ENCODE measurements around the gene DYNC2LI1.

Gene DYNC2LI1

DNA sequence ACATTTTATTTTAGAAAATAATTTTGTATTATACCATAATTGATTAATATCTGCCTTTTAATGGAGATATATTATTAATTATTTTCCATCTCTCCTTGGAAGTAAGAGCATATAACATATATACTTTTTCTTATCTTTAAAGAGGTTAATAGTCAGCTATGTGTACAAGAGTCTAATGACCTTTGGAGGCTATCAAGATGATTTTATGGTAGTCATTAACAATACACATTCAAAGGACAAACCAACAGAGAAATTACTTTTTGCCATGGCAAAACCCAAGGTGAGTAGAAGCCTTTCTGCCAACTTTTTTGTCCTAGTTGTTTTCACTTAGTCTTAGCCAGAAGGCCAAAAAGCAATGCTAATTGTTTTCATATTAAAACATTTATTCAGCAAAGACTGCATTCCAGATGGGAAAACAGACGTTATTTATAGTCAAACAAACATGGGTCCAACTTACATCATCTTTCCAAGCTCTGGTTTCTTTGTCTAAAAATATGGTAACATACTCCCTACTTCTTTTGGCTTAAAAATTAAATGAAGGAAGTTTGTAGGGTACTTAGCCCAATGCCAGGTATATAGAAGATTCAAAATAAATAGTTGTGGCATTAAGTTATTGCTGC, 9.6 kb upstream of the DYNC2LI1 start:
- no peak for DNase-seq

DNA sequence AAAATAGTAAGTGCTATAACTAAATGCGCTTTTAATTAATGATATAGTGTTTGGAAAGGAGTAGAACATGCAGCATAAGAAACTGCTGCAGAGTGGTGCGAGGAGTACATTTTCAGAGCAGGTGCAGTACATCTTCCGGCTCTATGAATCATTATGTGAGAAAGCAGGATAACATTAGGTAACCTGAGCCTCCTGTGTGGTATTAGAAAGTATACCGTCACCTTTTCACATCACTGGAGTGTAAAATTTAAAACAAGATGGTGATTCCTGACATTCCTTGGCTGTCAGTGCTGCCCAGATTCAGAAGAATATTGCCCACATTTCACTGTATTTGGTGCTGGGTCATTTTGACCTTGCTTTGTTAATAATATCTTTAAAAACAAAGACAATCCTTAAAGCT, 7.8 kb upstream of the DYNC2LI1 start:
- no peak for DNase-seq

DNA sequence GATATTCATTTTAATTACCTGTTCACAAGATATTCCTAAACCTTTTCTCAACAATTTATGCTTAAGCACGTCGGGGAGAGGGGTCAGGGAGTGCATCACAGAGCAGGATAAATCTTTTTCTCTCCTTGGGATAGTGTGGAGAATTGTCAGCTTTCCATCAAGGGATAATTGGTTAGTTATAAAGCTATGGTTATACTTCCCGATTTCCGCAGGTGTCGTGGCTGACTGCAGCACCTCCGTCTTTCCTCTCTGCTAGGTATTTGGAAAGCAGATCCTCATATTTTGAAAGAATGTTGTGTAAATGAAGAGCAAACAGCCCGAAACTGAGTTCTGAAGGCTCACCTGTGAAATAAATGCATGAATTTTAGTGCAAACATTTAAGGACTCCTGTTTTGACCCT, 778 bp downstream of the DYNC2LI1 start:
- DNase-seq: no peak

DNA sequence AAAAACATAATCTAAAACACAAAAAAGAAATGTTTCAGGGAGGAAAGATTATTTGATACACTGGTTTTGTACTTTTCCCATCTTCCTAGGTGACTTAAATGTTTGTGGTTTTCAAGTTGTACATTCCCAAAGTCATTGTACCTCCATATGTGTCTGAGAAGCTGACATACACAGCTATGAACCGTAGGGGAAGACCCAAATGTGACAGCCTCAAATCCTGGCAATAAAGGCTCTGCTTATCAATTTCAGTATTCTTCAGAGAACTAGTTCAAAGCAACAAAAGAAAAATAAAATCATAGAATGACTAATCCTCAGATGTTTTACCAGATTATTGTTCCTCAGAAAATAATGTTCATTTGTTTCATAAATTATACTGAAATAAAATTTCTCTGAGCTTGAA, 2.5 kb downstream of the DYNC2LI1 start:
- no peak for DNase-seq

DNA sequence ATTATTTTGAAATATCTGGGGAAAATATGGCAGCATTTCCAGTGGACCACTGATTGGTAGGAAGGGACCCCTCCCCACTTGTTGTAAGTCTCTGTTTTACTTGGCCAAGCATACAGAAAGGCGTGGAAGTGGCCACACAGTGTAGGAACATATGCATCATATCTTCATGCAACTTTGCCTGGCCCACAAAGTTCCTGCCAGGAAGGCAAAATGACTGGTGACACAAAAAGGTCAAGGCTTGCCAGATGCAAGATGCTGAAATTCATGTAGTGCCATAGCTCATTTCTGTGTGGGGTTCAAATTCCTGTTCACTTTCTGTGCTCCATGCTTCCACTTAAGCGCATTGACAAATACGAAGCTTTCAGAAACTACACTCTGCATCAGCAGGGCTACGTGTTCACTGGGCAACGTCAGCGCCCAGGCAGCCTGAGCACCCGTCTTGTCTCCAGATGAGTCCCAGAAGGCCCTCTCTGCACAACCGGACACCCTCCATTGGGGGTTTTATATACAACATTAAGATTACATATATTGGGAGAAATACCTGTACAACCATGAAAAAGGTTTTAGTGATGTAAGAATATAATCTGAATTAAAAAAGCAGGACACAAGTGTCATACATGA, 3.6 kb downstream of the DYNC2LI1 start:
- no peak for DNase-seq

DNA sequence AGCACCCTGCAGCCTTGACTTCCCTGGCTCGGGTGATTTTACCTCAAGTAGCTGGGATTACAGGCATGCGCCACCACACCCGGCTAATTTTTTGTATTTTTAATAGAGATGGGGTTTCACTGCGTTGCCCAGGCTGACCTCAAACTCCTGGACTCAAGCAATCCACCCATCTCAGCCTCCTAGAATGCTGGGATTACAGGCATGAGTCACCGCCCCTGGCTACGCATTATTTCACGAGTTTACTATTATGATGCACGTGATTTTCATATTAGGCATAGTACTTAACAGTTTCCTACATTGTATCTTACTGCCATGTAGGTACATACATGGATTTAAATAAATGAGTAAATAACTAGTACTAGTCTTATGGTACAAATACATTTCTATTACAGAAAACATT, 4.4 kb downstream of the DYNC2LI1 start:
- DNase-seq: no peak

DNA sequence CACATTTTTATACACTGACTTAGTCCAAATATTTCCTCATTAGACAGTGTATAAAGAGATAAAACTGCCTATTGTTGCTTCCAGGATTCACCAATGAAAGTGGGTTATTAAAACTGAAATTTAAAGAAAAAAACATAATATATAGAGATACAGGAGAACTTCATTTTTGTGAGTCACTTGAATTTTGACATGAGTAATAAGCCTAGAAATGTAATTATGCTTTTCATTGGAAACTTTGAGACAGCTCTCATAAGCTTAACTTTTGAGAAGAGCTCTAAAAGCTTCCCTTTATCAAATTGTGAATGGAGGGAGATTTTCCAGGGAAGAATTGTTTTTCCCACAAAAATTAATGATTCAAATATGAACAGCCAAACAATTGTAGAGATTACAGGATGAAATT, 14.1 kb downstream of the DYNC2LI1 start:
- DNase-seq: no peak

DNA sequence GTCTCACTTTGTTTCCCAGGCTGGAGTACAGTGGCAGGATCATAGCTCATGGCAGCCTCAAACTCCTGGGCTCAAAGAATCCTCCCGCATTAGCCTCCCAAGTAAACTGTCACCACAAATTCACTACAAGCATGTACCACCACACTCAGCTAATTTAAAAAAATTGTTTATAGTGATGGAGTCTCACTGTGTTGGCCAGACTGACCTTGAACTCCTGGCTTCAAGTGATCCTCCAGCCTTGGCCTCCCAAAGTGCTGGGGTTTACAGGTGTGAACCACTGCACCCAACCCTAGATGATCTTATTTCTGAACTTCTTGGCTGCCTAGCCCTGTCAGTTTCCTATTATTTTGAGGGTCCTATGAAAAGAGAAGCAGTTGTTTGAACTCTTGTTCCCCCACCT, 14.8 kb downstream of the DYNC2LI1 start:
- DNase-seq: no peak

DNA sequence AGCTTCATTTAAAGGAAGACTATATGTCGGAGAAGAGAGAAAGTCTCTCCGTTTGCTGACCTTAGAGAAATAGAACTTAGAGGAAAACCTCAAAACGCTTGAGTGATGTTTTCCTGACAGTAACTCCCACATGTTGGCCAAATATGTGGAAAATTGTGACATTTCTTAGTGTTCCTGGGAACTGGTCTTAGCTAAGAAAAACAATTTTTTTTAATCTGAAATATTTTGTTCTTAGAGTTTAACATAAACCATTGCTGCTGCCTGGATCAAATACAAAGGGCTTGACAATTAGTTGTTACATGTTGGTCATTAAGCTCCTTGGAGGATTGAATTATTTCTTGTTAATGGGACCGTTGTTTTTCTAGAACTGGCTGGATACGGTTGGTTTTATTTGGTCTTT, 16.3 kb downstream of the DYNC2LI1 start:
- no peak for DNase-seq

DNA sequence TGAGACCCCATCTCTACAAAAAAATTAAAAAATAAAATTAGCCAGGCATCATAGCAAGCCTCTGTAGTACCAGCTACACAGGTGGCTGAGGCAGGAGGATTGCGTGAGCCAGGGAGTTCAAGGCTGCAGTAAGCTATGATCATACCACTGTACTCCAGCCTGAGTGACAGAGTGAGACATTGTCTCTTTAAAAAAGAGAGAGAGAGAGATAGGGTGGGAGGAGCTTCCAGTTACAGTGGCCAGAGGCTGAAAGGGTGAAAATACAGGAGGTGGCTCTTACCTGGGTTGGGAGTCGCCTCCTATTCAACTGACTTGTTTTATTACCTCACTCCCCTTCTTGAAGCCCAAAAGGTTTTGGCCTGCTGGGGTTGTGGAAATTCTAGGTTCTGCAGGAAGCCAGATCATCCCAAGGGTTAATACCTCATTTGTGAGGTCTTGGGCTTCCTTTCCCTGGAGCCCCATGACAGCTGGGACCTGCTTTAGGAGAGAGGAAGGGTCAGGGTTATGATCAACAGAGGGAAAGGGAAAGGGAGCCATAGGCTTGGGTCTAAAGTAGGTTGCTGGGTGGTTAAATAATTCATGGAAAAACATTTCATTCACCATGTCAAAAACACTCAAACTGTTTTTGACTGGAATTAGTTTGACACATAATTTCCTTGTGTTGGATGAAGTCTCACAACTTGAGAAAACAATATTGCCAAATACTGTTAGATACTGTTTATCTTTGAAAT, 17.4 kb downstream of the DYNC2LI1 start:
- DNase-seq: no peak

DNA sequence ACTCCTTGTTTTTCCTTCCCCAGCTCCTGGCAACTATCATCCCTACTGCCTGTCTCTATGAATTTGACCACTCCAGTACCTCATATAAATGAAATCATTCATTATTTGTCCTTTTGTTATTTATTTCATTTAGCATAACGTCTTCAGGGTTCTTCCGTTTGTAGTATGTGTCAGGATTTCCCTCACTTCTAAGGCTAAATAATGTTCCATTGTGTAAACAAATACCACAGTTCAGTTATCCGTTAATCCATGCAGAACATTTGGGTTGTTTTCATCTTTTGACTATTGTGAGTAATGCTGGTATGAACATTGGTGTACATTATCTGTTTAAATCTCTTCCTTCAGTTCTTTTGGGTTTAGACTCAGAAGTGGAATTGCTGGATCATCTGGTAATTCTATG, 18.8 kb downstream of the DYNC2LI1 start:
- DNase-seq: no peak

DNA sequence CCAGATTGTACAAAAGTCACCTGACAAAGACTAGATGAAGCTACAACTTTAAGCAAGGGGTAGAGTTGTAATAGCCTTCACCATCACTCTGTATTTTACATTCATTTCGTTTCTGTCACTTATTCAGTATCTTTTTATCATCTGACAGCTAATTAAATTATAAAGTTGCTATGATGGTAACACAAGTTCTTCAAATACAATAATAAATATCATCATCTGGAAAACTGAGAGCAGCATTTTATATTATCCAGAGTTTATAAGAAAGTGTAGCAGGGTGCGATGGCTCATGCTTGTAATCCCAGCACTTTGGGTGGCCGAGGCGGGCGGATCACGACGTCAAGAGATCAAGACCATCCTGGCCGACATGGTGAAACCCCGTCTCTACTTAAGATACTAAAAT, 21.1 kb downstream of the DYNC2LI1 start:
- DNase-seq: no peak

DNA sequence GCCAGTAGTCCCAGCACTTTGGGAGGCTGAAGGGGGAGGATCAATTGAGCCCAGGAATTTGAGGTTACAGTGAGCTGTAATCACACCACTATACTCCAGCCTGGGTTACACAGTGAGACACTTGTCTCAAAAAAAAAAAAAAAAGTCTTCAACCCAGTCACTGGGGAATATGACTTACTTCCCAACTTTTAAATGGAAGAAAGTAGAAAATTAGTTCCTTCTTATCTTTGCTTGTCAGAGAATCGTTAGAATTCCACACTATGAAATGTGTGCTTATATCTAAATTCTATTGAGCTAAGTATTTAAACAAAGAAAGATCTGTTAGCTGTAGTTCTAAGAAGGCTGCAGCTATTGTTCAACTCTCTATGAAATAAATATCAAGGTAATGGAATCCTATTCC, 22.4 kb downstream of the DYNC2LI1 start:
- no peak for DNase-seq

DNA sequence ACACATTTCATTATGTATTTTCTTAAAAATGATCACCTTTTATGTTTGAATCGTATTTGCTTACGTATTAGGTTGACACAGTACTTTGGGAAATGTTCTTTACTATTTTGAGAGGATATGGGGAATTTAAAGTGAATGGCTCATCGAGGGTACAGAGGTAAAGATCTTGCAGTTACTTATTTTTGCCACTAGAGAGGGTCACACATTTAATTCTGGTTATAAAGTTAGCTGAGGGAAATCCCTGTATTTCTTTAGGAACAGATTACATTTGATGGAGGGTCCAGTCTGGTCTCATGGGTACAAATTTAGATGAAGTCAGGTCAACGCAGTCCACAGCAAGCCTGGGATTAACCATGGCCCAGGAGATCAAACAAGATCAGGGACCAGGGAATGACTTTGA, 24.5 kb downstream of the DYNC2LI1 start:
- DNase-seq: no peak

DNA sequence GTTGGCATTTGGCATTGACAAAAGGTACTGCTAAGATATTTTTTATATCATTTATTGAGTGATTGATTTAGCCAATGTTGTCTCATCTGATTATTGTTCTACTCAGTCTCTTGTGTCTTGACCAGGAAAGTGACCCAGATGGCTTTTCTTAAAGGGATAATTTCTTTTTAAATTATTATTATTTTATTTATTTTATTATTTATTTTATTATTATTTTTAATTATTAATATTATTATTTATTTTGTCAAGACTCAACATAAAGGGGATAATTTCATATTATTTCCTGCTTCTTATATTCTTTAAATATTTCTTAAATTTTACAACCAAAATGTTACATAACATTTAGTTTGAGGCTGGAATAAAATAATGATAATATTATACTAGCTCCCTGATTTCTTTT, 27.1 kb downstream of the DYNC2LI1 start:
- no peak for DNase-seq

DNA sequence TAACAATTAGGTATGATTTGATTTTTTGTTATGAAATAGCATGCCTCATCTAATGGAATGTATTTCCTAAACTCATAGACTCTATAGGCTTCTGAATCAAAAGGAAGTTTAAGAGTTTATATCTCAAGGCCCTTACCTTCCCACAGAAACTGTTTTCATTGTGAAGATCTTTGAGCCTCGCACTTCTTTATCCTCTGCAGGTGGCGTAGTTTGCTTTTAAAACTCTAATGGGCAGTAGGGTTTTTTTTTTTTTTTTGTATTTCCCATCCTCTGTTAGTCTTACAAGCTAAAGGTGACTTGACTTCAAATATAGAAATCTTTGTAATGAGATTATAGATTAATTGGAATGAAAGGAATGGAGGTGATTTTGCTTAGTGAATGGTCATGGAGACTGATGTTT, 28.3 kb downstream of the DYNC2LI1 start:
- no peak for DNase-seq

DNA sequence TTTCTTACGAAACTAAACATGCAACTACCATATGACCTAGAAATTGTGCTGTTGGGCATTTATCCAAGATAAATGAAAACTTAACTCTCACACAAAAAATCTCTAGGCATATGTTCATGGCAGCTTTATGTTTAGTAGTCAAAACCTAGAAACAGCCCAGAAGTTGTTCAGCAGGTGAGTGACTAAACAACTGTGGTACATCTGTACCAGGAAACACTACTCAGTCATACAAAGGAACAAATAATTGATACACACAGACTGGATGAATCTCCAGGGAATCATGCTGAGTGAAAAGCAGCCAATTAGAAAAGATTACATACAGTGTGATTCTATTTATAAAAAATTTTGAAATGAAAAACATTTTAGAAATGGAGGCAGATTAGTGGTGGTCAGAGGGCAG, 29.3 kb downstream of the DYNC2LI1 start:
- DNase-seq: no peak

DNA sequence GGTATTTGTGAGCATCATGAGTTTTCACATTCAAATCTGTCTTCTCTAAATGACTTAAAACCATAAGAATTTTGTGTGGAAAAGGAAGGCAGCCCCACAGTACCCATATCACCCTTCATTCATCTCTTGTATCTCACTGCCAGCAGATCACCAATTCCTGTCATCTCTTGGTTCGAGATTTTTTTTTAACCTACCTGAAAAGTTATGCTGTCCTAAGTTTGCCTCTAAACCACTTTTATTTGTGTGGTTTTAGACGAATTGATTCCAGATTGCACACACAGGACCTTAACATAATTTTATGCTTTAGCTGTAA, 32.8 kb downstream of the DYNC2LI1 start:
- no peak for DNase-seq

DNA sequence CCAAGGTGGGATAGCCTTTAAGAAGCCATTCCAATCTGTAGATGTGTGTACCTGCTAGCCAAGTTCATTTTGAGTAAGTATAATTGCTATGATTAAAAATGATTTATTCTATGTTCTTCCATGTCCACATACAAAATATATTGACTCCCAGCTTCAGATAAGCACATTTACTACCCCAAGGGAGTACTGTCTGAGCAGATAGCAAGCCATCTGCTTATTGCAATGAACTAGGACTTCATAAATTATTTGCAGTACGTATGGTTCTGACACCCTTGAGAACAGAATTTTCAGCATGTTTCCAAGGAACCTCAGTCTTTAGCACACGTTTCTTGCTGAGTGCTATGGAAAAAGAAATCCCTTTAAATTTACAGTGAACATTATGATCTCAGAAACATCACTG, 36.6 kb downstream of the DYNC2LI1 start:
- DNase-seq: no peak

DNA sequence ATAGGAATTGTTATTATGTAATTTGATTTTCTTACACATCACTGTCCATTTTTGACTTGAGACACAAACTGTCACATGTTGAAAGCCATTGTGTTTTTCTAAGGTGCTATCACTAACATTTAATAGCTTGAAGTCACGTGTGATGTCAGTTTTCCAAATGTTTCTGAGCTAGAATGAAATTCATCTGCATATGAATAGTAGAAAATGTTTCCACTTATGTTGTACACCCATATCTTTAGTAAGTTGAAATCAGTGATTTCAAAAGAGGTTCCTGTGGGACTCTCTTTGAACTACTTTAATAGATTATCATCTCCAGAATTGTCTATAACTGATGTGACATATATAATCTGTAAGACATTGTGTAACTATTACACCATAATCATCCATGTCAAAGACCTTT, 37.0 kb downstream of the DYNC2LI1 start:
- DNase-seq: no peak

DNA sequence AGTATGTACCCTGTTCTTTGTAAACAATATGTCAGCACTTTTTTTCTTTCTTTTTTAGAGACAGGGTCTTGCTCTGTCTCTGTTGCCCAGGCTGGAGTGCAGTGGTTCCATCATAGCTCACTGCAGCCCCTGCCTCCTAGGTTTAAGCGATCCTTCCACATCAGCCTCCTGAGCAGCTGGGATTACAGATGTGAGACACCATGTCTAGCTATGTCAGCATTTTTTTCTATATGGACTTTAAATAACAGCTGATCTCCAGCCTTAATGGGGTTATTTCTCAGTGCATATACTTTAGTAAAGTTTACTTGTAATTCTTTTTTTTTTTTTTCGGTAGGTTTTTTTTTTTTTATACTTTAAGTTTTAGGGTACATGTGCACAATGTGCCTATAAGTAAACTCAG, 38.2 kb downstream of the DYNC2LI1 start:
- no peak for DNase-seq

DNA sequence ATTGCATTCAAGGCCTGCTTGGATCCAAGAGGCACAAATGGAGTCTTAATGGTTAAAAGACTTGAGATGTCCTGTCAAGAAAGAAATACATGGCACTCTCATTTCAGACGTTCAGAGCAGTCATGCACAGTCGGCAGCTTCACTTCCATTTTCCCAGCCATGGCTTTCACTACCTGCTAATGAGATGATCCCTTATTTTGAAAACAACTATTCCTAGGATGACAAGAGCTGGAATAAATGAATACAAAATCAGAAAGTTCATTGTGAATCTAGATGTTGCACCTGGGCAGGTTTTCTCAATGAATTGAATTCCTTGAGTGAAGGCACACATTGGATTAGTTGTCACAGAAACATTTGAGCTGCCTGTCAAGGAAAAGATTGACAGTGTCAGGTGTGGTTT, 39.1 kb downstream of the DYNC2LI1 start:
- no peak for DNase-seq

DNA sequence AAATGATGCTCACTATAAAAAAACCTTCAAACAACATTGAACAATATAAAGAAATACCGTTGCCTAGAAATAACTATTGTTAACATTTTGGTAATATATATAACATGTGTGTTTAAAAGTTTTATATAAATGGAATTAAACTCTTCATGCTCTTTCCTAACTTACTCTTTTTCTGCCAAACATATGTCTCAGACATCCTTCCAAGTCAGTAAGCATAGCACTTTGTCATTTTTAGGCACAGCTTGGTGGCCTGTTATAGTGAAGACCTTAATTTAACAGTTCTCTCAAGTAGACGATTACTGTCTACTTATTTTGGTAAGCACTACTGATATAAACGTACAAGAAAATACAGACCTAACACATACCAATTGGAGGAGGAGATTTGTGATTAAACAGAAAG, 40.9 kb downstream of the DYNC2LI1 start:
- DNase-seq: no peak

DNA sequence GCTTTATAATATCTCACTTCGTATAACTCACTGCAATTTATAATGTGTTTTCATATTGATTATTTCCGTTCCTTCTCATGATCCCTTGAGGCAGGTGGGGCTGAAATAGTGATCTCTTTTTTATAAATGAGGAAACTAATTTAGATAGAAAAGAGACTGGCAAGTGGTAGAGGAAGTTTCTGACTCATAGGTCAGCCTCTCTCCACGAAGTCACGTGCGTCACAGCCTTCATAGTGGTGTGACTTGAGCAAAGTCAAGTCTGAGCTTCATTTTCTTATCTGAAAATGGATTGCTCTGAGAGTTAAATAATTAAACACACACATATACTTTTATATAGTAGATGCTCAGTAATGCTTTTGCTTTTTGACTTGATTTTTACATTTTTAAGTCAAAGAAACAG, 44.9 kb downstream of the DYNC2LI1 start:
- no peak for DNase-seq

All from NCI-H187 (cell line).